Neural progenitor cell (in vitro differentiated cells): Measurements from ENCODE around the gene BOLA1. TPM values are rescaled to one million over a fixed set of nuclear protein-coding genes. Genes with fewer than 3 reads are reported as not detected.
"Not testable (repeated sequence)": the region's sequence is repeated elsewhere in the genome, so short reads cannot be mapped to it uniquely, and the experiment has no call there.

Experiments
- DNase-seq: peaks from one replicate; pipeline ENCODE4 v3.0.0-alpha.2; 2016; ENCODE audit warnings: low spot score
- H2AFZ ChIP-seq: fragments of 200-600 bp; sonication (generic); replicated peaks from 2 replicates; pipeline ENCODE4 v1.6.1; 2016; ENCODE audit warnings: antibody characterized with exemption
- H3F3A ChIP-seq: fragments of 200-600 bp; sonication (generic); 2 replicates; pipeline ENCODE4 v1.6.1; 2016; ENCODE audit warnings: antibody characterized with exemption, low read depth
- H3K27ac ChIP-seq: fragments of 200-600 bp; sonication (generic); 2 replicates; pipeline ENCODE4 v1.5.1; 2016; ENCODE audit warnings: mild to moderate bottlenecking
- H3K27me3 ChIP-seq: fragments of 200-600 bp; sonication (generic); 2 replicates; pipeline ENCODE4 v1.6.1; 2016; ENCODE audit warnings: mild to moderate bottlenecking, moderate library complexity
- H3K36me3 ChIP-seq: fragments of 200-600 bp; sonication (generic); 2 replicates; pipeline ENCODE4 v1.5.1; 2016
- H3K4me1 ChIP-seq: fragments of 200-600 bp; sonication (generic); 2 replicates; pipeline ENCODE4 v1.6.1; 2016; ENCODE audit warnings: mixed run types
- H3K4me2 ChIP-seq: fragments of 200-600 bp; sonication (generic); 2 replicates; pipeline ENCODE4 v1.6.1; 2016
- H3K4me3 ChIP-seq: fragments of 200-600 bp; sonication (generic); 2 replicates; pipeline ENCODE4 v1.5.1; 2016
- H3K79me2 ChIP-seq: fragments of 200-600 bp; sonication (generic); 2 replicates; pipeline ENCODE4 v1.6.1; 2016; ENCODE audit warnings: low read depth
- H3K9ac ChIP-seq: fragments of 200-600 bp; sonication (generic); 2 replicates; pipeline ENCODE4 v1.6.1; 2016
- H3K9me3 ChIP-seq: fragments of 200-600 bp; sonication (generic); 2 replicates; pipeline ENCODE4 v1.5.1; 2016; ENCODE audit warnings: low read depth
- H4K20me1 ChIP-seq: fragments of 200-600 bp; sonication (generic); 2 replicates; pipeline ENCODE4 v1.6.1; 2016; ENCODE audit warnings: low read depth
- H3K27ac Mint-ChIP-seq: 3 replicates; pipeline ENCODE4 v1.8.0; 2021; ENCODE audit warnings: mixed read lengths
- H3K27me3 Mint-ChIP-seq: 2 replicates; pipeline ENCODE4 v1.8.0; 2022; ENCODE audit warnings: low read depth, mild to moderate bottlenecking, inconsistent platforms, moderate library complexity, mixed read lengths; ENCODE audit not compliant: insufficient read depth
- H3K36me3 Mint-ChIP-seq: 3 replicates; pipeline ENCODE4 v1.8.0; 2021; ENCODE audit warnings: mixed read lengths
- H3K4me1 Mint-ChIP-seq: 3 replicates; pipeline ENCODE4 v1.8.0; 2021; ENCODE audit warnings: mixed read lengths
- H3K4me3 Mint-ChIP-seq: 3 replicates; pipeline ENCODE4 v1.8.0; 2021; ENCODE audit warnings: mild to moderate bottlenecking, moderate library complexity, mixed read lengths
- H3K9me3 Mint-ChIP-seq: 3 replicates; pipeline ENCODE4 v1.8.0; 2020; ENCODE audit warnings: mixed read lengths
- EZH2 ChIP-seq: fragments of 200-600 bp; sonication (generic); IDR thresholded peaks from 2 replicates; pipeline ENCODE4 v1.6.1; 2017; ENCODE audit warnings: antibody characterized with exemption, mild to moderate bottlenecking, moderate library complexity
- EZH2phosphoT487 ChIP-seq: fragments of 200-600 bp; sonication (generic); IDR thresholded peaks from 2 replicates; pipeline ENCODE4 v1.6.1; 2017; ENCODE audit warnings: antibody characterized with exemption
- total RNA-seq: library from RNA; depleted of rRNA; stranded (reverse); fragments of >200 nt; gene quantifications from 2 replicates; pipeline ENCODE4 v1.2.3, GENCODE V29; 2015; ENCODE audit warnings: low replicate concordance
- TF ChIP-seq, protein P1 (sequence below): fragments of 200-600 bp; sonication (generic); IDR thresholded peaks from 2 replicates; pipeline ENCODE4 v1.5.1; 2017; ENCODE audit warnings: antibody characterized with exemption, mild to moderate bottlenecking

Gene BOLA1
- total RNA-seq, 1 donor from 2014 or later: 2.4 TPM

DNA sequence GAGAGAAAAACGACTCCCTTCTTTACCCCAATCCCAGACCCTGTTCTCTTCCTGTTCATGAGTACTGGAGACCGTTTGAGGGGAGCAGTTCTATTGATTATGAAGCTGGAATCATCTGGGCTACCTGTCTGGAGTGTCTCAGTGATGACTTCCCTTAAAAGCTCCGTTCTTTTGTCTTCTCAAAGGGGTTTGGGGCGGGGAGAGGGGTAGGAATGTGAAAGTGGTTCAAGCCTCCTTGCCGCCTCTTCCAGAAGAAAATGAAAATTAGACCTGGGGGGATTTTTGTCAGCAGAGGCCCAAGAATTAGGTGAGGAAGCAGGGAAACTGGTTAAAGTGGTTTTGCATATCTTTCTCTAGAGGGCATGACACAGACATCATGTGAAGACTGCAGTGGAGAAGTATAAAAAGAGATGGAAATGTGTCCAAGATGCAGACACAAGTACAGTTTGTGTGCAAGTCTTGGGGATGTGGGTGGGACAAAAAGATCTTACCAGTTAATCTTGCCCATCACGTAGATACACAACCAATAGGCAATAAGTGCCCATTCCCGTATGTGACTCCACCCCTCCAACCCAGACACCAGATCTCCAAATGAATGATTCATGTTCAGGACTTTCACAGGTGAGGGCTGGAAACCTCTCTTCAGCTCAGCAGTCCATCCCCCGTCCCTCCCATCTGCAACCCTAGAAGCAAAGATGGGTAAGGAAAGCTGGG is 37.8 kb downstream of the BOLA1 start:
- Mint-ChIP-seq H3K4me1 (peaks cover 49% of the 10 kb centered on the region), H3K27ac (peak overlapping the region; percentile 40), H3K4me3 (peak overlapping the region; percentile 87), H3K9me3 (no peaks in the 10 kb centered on the region), H3K27me3 (peaks cover 4% of the 10 kb centered on the region), H3K36me3 (peaks cover 3% of the 10 kb centered on the region)
- no peaks in the 10 kb centered on the region for H3K36me3 ChIP-seq
- H3K4me3 ChIP-seq: peak overlapping the region; percentile 38
- peaks cover 1% of the 10 kb centered on the region for H3F3A ChIP-seq
- H3K4me1 ChIP-seq: peaks cover 19% of the 10 kb centered on the region
- H3K27ac ChIP-seq: no peak overlapping the region
- no peaks in the 10 kb centered on the region for H4K20me1 ChIP-seq
- peak overlapping the region; percentile 73 for H3K4me2 ChIP-seq
- peak overlapping the region; percentile 86 for H2AFZ ChIP-seq
- no peaks in the 10 kb centered on the region for H3K79me2 ChIP-seq
- H3K9me3 ChIP-seq: no peaks in the 10 kb centered on the region
- no peaks in the 10 kb centered on the region for H3K27me3 ChIP-seq
- TF ChIP-seq EZH2phosphoT487: no peak
- TF ChIP-seq, protein P1, sequence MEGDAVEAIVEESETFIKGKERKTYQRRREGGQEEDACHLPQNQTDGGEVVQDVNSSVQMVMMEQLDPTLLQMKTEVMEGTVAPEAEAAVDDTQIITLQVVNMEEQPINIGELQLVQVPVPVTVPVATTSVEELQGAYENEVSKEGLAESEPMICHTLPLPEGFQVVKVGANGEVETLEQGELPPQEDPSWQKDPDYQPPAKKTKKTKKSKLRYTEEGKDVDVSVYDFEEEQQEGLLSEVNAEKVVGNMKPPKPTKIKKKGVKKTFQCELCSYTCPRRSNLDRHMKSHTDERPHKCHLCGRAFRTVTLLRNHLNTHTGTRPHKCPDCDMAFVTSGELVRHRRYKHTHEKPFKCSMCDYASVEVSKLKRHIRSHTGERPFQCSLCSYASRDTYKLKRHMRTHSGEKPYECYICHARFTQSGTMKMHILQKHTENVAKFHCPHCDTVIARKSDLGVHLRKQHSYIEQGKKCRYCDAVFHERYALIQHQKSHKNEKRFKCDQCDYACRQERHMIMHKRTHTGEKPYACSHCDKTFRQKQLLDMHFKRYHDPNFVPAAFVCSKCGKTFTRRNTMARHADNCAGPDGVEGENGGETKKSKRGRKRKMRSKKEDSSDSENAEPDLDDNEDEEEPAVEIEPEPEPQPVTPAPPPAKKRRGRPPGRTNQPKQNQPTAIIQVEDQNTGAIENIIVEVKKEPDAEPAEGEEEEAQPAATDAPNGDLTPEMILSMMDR: no peak
- no peak for TF ChIP-seq EZH2
- DNase-seq: no peak
- no peak overlapping the region for H3K9ac ChIP-seq

DNA sequence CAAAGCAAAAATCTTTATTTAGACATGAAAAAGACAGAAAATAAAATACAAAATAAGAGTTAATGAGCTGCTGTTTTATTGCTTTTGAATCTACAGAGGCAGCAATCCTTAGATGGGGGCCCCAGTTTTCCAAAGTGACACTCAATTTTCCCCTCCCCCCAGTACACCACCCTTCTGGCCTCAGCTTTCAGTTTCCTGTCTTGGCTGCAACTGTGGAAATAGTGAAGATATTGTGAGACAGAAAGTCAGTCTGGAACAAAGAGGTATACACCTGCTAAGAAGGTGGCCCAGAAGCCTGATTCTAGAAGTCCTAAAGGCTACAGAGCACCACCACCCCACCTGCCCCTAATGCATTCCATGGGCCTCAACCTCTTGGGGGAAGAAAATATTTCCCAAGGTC is 38.4 kb downstream of the BOLA1 start:
- no peaks in the 10 kb centered on the region for H3K36me3 ChIP-seq
- no peak overlapping the region for H3K9ac ChIP-seq
- peaks cover 51% of the 10 kb centered on the region for H3K4me1 Mint-ChIP-seq
- peak overlapping the region; percentile 38 for H3K4me3 ChIP-seq
- H3K27me3 ChIP-seq: no peaks in the 10 kb centered on the region
- H3K27ac Mint-ChIP-seq: no peak overlapping the region
- H3K9me3 Mint-ChIP-seq: no peaks in the 10 kb centered on the region
- no peak for DNase-seq
- no peak overlapping the region for H3K27ac ChIP-seq
- H3K4me3 Mint-ChIP-seq: peak overlapping the region; percentile 87
- TF ChIP-seq EZH2phosphoT487 (no peak), EZH2 (no peak)
- TF ChIP-seq, protein P1: no peak
- no peak overlapping the region for H2AFZ ChIP-seq
- H3K27me3 Mint-ChIP-seq: peaks cover 4% of the 10 kb centered on the region
- peak overlapping the region; percentile 73 for H3K4me2 ChIP-seq
- no peaks in the 10 kb centered on the region for H3K79me2 ChIP-seq
- H3K4me1 ChIP-seq: peaks cover 19% of the 10 kb centered on the region
- no peaks in the 10 kb centered on the region for H3K9me3 ChIP-seq
- H3K36me3 Mint-ChIP-seq: peaks cover 3% of the 10 kb centered on the region
- H4K20me1 ChIP-seq: no peaks in the 10 kb centered on the region
- H3F3A ChIP-seq: peaks cover 6% of the 10 kb centered on the region

DNA sequence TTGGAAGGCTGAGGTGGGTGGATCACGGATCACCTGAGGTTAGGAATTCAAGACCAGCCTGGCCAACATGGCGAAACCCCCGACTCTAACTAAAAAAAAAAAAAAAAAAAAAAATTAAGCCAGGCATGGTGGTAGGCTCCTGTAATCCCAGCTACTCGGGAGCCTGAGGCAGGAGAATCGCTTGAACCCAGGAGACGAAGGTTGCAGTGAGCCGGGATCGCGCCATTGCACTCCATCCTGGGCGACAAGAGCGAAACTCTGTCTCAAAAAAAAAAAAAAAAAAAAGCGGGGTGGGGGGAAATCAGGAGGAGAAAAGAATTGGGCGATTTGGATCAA is 39.3 kb downstream of the BOLA1 start:
- H3K4me1 Mint-ChIP-seq: peaks cover 51% of the 10 kb centered on the region
- H3K9me3 ChIP-seq, H3K9ac ChIP-seq, H4K20me1 ChIP-seq, H3K4me3 ChIP-seq, H3K9me3 Mint-ChIP-seq, H3K36me3 Mint-ChIP-seq, H3K27ac ChIP-seq, DNase-seq, H3K27me3 Mint-ChIP-seq, H3K36me3 ChIP-seq, H2AFZ ChIP-seq, H3K4me3 Mint-ChIP-seq, H3K27me3 ChIP-seq, H3K27ac Mint-ChIP-seq, H3K79me2 ChIP-seq, H3K4me2 ChIP-seq: not testable (repeated sequence)
- Histone ChIP-seq H3F3A (peaks cover 10% of the 10 kb centered on the region), H3K4me1 (peaks cover 19% of the 10 kb centered on the region)

- Histone ChIP-seq H3K36me3 (no peaks in the 10 kb centered on the region), H3K9me3 (no peaks in the 10 kb centered on the region), H3K27ac (no peak overlapping the region), H3K79me2 (no peaks in the 10 kb centered on the region), H3K9ac (no peak overlapping the region), H3K4me3 (no peak overlapping the region), H3K4me2 (no peak overlapping the region), H4K20me1 (no peaks in the 10 kb centered on the region), H3K4me1 (peaks cover 19% of the 10 kb centered on the region), H2AFZ (no peak overlapping the region), H3K27me3 (no peaks in the 10 kb centered on the region), H3F3A (peaks cover 10% of the 10 kb centered on the region)
- Mint-ChIP-seq H3K36me3 (peaks cover 10% of the 10 kb centered on the region), H3K27ac (no peak overlapping the region), H3K9me3 (no peaks in the 10 kb centered on the region), H3K4me1 (peaks cover 49% of the 10 kb centered on the region), H3K27me3 (peaks cover 4% of the 10 kb centered on the region), H3K4me3 (peak overlapping the region; percentile 8)
- no peak for DNase-seq
- TF ChIP-seq EZH2phosphoT487 (no peak), EZH2 (no peak)
- TF ChIP-seq, protein P1: no peak
These were observed 41.1 kb downstream of the BOLA1 start for GRCh38 chr1:149940427-149940826.
